ENCODE data around the gene SPDEF. TPM values are rescaled to one million over a fixed set of nuclear protein-coding genes. Genes with fewer than 3 reads are reported as not detected.
A peak's percentile ranks its signal among the peaks of the same experiment; 100 is the strongest.

SPDEF gene
- polyA plus RNA-seq, 2 of the 4 experiments (the other 2 are of a cell fraction), result 4.3 to 5.4 TPM

DNA sequence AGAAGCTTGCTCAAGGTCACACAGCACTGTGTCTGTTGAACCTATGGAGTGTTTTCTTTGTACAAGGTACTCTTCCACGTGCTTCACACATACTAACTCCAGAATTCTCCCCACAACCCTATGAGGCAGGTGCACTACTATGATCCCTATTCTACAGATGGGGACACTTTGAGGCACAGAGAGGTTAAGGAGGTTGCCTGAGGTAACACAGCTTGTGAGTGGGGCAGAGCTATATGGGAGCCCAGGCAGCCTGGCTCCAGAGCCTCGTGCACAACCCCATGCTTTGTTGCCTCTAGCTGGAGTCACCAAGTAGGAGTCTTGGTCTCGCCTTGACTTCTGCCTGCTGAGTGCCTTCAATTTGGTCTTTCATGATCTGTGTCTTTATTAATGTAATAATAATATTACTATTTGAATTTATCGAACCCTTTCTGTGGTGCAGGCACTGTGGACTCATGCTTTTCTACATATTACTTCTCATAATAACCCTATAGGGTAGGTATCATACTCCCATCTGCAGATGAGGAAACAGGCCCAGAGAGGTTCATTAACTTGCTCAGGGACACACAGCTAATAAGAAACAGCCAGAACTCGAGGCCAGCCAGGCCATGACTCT, 13.3 kb upstream of the SPDEF start:
- Histone ChIP-seq H3K4me2 (no peak overlapping the region), H3K9me3 (no peaks in the 10 kb centered on the region), H3K4me1 (peaks cover 10% of the 10 kb centered on the region; the same call in 2 of the 3 replicates), H3K27ac (no peak overlapping the region), H3K4me3 (no peak overlapping the region)
- ATAC-seq (no peak), FAIRE-seq (no peak), DNase-seq (ENCODE audit: low read depth in 1 of 2, low spot score in 1 of 2) (no peak)
- peak; percentile 49 for TF ChIP-seq ZFP36 (IDR thresholded peaks at IDR 0.05; ENCODE audit: borderline replicate concordance, partially characterized antibody)
- TF ChIP-seq JUN (IDR thresholded peaks at IDR 0.05), result no peak
- ChIA-PET POLR2A (no interaction called here), CTCF (interaction anchor here (1.3 to 1.7 kb wide), 4 partner anchors 40 to 110 kb away, joined by 4 to 5 read pairs (median 4); no protein-coding TSS in a partner anchor)
- WGBS (ENCODE audit: missing lambda C conversion rate), result 56% methylated on average over 5 of the region's 5 CpGs

DNA sequence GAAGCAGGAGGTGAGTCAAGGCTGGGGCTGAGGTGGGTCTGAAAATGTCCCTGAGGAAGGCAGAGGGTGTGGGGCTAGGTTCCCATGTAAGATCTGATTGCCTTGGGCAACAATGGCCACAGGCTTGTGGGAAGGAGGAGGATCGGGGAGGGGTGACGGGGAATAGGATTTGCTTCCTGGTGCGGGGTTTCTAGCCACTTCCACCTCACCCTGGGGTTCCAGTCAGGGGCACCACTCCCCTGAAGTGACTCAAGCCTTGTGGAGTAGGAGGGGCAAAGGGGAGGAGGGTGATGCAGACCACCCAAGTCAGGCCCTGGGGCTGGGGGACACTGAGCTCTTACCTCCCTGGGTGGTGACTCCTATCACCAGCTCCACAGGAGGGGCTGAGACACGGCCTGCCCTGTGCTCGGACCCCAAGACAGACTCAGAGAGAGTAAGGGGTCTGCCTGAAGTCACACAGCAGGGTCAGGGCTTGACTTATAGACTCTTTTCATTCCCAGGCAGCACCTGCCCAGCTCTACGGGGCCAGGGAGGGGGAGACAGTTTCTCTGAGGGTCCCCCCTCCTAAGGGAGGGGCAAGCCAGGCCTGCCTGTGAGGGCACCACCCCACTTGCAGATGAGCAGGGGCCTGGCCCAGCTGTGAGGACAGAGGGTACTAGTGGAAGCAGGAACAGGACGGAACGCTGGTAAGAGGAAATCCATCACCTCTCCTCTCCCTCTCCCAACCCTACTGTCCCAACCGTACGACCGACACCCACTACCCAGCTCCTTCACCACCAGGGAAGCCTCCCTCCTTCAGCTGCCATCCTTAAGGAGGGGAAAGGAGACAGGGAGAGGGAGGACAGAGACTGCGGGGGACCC, 12.4 kb upstream of the SPDEF start:
- Histone ChIP-seq H3K4me2 (no peak overlapping the region), H3K9me3 (no peaks in the 10 kb centered on the region), H3K27ac (peak overlapping the region; percentile 30 to 36; a peak in 4 of 6 replicates), H3K4me1 (peaks cover 10% of the 10 kb centered on the region; the same call in 2 of the 3 replicates), H3K4me3 (no peak overlapping the region)
- DNase-seq (ENCODE audit: low read depth in 1 of 2, low spot score in 1 of 2) (no peak), FAIRE-seq (no peak), ATAC-seq (no peak; a peak in 2 of 6 replicates)
- ChIA-PET CTCF (interaction anchor here (0.6 to 1.7 kb wide), 4 partner anchors 41 to 68 kb away, joined by 3 to 5 read pairs (median 4); no protein-coding TSS in a partner anchor), POLR2A (no interaction called here)
- WGBS (ENCODE audit: missing lambda C conversion rate), result 71% methylated on average over 11 of the region's 12 CpGs
- TF ChIP-seq, protein P1, sequence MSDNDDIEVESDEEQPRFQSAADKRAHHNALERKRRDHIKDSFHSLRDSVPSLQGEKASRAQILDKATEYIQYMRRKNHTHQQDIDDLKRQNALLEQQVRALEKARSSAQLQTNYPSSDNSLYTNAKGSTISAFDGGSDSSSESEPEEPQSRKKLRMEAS (IDR thresholded peaks at IDR 0.05), result no peak
- TF ChIP-seq MAFK (IDR thresholded peaks at IDR 0.05; ENCODE audit: partially characterized antibody) (no peak), CEBPB (IDR thresholded peaks at IDR 0.05) (no peak), HOXB13 (CRISPR knock-in tag; IDR thresholded peaks at IDR 0.05; ENCODE audit: low read depth) (no peak), KDM1A (IDR thresholded peaks at IDR 0.05; ENCODE audit: low read depth) (no peak)
- TF ChIP-seq, protein P2, sequence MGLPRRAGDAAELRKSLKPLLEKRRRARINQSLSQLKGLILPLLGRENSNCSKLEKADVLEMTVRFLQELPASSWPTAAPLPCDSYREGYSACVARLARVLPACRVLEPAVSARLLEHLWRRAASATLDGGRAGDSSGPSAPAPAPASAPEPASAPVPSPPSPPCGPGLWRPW (IDR thresholded peaks at IDR 0.05), result no peak
- TF ChIP-seq, protein P3, sequence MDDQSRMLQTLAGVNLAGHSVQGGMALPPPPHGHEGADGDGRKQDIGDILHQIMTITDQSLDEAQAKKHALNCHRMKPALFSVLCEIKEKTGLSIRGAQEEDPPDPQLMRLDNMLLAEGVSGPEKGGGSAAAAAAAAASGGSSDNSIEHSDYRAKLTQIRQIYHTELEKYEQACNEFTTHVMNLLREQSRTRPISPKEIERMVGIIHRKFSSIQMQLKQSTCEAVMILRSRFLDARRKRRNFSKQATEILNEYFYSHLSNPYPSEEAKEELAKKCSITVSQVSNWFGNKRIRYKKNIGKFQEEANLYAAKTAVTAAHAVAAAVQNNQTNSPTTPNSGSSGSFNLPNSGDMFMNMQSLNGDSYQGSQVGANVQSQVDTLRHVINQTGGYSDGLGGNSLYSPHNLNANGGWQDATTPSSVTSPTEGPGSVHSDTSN (IDR thresholded peaks at IDR 0.05), result no peak

DNA sequence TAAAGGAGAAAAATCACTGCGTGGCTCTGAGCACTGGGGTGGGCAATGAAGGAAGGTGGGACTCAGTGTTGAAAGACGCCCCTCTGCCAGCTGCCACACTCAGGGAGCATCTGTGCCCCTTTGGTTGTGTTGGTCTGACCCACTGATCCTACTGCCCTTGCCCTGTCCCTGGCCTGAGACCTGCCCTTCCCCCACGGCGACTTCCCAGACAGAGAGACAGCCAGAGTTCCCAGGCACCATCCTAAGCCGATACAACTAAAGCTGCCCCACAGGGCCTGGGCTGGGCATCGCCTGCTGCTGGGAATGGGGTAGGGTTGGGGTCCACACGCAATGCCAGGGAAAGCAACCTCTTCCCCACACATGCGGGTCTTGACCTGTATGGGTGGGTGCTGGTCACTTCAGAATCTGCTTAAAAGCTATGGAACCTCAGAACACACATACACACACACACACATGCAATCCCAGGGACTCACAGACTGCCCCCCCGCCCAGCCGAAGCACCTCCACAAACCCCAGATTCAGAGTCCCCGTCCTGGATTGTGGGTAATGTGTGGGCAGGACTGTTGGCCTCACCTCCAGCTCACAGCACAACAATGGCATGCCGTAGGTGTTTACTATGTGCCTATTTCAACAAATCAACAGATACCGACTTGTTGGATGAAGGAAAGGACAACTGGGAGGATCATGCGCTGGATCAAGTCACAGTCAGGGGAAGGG, 10.9 kb upstream of the SPDEF start:
- ATAC-seq (no peak), DNase-seq (ENCODE audit: low read depth in 1 of 2, low spot score in 1 of 2) (no peak), FAIRE-seq (no peak)
- Histone ChIP-seq H3K9me3 (no peaks in the 10 kb centered on the region), H3K4me1 (peaks cover 10% of the 10 kb centered on the region; the same call in 2 of the 3 replicates), H3K4me2 (no peak overlapping the region), H3K27ac (no peak overlapping the region), H3K4me3 (no peak overlapping the region)
- no peak for TF ChIP-seq CHD4 (IDR thresholded peaks at IDR 0.05; ENCODE audit: borderline replicate concordance)
- TF ChIP-seq RNF2 (IDR thresholded peaks at IDR 0.05; ENCODE audit: borderline replicate concordance, low read depth), result no peak
- POLR2A ChIA-PET, result interaction anchor here (0.7 kb wide), 1 partner anchor 141 kb away, joined by 3 read pairs; the partner anchor contains the start of gene RPS10
- CTCF ChIA-PET, result interaction anchor here (1.1 kb wide), 1 partner anchor 42 kb away, joined by 3 read pairs; no protein-coding TSS in a partner anchor
- WGBS (ENCODE audit: missing lambda C conversion rate), result 74% methylated on average over 12 of the region's 14 CpGs

DNA sequence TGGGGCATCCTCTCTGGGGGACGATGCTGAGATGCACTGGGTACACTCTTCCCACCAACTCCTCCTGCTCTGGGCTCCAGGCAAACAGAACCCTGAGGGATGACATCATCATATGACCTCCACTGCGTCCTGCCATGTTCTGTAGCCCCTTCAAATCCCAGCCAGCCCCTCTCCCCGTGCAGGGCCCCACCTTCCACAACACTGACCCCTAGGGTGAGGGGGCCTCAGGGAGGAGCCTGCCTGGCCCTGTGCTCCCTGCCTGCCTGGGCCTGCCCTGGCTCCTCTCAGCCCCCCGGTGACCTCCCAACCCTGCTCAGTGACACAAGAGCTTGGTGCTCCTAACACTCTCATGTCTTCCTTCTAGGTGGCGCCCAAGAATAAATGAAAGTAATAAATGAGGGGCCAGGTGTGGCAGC, 9.6 kb upstream of the SPDEF start:
- FAIRE-seq (no peak), ATAC-seq (no peak), DNase-seq (ENCODE audit: low read depth in 1 of 2, low spot score in 1 of 2) (no peak)
- POLR2A ChIA-PET, result no interaction called here
- Histone ChIP-seq H3K4me3 (no peak overlapping the region), H3K27ac (peak overlapping the region in 1 of 2 experiments; percentile 41; a peak in 1 of 6 replicates), H3K4me2 (no peak overlapping the region), H3K4me1 (peaks cover 14% of the 10 kb centered on the region; the same call in 2 of the 3 replicates), H3K9me3 (no peaks in the 10 kb centered on the region)
- WGBS (ENCODE audit: missing lambda C conversion rate), result 77% methylated on average over 4 of the region's 5 CpGs
- CTCF ChIA-PET, result interaction anchor here (1.1 kb wide), 1 partner anchor 43 kb away, joined by 3 read pairs; no protein-coding TSS in a partner anchor
- TF ChIP-seq POLR2A (IDR thresholded peaks at IDR 0.05; ENCODE audit: low read length), result no peak
- no peak for TF ChIP-seq RNF2 (IDR thresholded peaks at IDR 0.05; ENCODE audit: borderline replicate concordance, low read depth)

Data from A549 (cell line).